ENCODE measurements around the gene YTHDC2.

YTHDC2 gene

DNA sequence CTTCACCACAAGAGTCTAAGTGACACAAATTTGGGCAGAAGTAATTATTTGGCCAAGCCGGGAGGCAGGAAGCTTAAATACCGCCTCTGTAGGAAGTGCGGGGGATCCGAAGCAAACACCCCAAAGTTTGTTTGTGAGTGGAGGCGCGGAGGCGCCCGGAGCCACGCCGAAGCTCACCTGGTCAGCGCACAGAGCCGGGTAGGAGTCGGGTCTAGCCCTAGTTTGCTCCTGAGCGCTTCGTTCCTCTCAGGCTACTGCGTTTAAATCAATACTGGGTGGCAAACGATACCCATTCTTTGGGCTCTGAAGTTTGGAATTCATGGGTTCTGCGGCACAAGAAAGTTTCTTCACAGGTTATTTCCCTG lies 26.1 kb upstream of the YTHDC2 start:
- no peak for TF ChIP-seq SPI1 (IDR thresholded peaks at IDR 0.05; ENCODE audit: borderline replicate concordance, low read depth)
- TF ChIP-seq POLR2AphosphoS5 (IDR thresholded peaks at IDR 0.05; ENCODE audit: low read depth), result no peak
- no peak for DNase-seq (ENCODE audit: low read depth in 1 of 2, low spot score in 1 of 2)
- peaks cover 10% of the 10 kb centered on the region for H3K27me3 ChIP-seq (ENCODE audit: insufficient read depth, poor library complexity, severe bottlenecking)

DNA sequence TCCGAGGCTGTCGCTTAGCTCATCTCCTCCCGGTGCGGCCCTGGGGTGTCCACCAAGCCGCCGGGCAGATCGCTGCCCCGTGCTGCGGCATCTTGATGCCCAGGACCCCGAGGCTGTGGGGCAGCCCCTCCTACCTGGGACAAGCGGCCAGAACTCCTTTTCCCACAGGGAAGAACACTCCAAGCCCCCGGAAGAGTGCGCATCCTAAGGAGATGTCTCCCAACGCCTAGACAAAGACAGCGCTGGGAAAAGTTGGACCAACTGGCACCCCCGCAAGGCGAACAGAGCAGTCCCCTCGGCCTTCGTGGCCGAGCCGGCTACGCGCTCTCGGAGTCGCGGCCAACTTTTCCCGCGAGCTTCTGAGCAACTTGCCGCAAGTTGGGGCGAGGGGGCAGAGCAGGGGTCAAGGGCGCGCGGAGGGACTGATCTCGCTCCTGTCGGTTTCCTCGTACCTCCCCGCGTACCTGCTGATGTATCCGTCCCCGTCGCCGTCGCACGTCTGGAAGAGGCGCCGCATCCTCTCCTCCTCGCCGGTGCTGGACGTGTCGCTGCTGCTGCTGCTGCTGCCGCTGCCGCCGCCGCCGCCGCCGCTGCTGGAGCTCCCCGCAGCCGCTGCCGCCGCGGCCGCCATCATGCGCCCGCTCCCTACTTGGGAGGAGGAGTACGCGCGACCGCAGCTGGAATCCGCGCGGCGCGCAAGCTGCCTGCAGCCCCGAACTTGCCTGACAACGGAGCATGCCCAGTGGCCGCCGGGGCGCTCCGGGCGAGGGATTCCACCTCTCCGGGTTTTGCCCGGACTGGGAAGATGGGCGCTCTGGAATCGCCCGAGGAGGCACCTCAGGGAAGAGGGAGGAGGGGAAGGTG lies 25.5 kb upstream of the YTHDC2 start, which contains the start of gene MCC:
MCC (minus strand) TSS at position 673 of the 864 bp plus-strand sequence.
- H3K4me3 ChIP-seq (replicated peaks; ENCODE audit: insufficient read depth, low read length), result peak within 1 kb of the TSS; percentile 27
- no peak within 1 kb of the TSS for H3K27ac ChIP-seq (replicated peaks)
- peaks cover 10% of the 10 kb centered on the region for H3K27me3 ChIP-seq (ENCODE audit: insufficient read depth, poor library complexity, severe bottlenecking)
- DNase-seq (ENCODE audit: low read depth in 1 of 2, low spot score in 1 of 2), result peak in 1 of 2 experiments; percentile 11
- no peak for TF ChIP-seq SPI1 (IDR thresholded peaks at IDR 0.05; ENCODE audit: borderline replicate concordance, low read depth)
- TF ChIP-seq, protein P1, sequence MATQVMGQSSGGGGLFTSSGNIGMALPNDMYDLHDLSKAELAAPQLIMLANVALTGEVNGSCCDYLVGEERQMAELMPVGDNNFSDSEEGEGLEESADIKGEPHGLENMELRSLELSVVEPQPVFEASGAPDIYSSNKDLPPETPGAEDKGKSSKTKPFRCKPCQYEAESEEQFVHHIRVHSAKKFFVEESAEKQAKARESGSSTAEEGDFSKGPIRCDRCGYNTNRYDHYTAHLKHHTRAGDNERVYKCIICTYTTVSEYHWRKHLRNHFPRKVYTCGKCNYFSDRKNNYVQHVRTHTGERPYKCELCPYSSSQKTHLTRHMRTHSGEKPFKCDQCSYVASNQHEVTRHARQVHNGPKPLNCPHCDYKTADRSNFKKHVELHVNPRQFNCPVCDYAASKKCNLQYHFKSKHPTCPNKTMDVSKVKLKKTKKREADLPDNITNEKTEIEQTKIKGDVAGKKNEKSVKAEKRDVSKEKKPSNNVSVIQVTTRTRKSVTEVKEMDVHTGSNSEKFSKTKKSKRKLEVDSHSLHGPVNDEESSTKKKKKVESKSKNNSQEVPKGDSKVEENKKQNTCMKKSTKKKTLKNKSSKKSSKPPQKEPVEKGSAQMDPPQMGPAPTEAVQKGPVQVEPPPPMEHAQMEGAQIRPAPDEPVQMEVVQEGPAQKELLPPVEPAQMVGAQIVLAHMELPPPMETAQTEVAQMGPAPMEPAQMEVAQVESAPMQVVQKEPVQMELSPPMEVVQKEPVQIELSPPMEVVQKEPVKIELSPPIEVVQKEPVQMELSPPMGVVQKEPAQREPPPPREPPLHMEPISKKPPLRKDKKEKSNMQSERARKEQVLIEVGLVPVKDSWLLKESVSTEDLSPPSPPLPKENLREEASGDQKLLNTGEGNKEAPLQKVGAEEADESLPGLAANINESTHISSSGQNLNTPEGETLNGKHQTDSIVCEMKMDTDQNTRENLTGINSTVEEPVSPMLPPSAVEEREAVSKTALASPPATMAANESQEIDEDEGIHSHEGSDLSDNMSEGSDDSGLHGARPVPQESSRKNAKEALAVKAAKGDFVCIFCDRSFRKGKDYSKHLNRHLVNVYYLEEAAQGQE (IDR thresholded peaks at IDR 0.05; ENCODE audit: insufficient replicate concordance, low read depth), result no peak
- TF ChIP-seq, protein P2, sequence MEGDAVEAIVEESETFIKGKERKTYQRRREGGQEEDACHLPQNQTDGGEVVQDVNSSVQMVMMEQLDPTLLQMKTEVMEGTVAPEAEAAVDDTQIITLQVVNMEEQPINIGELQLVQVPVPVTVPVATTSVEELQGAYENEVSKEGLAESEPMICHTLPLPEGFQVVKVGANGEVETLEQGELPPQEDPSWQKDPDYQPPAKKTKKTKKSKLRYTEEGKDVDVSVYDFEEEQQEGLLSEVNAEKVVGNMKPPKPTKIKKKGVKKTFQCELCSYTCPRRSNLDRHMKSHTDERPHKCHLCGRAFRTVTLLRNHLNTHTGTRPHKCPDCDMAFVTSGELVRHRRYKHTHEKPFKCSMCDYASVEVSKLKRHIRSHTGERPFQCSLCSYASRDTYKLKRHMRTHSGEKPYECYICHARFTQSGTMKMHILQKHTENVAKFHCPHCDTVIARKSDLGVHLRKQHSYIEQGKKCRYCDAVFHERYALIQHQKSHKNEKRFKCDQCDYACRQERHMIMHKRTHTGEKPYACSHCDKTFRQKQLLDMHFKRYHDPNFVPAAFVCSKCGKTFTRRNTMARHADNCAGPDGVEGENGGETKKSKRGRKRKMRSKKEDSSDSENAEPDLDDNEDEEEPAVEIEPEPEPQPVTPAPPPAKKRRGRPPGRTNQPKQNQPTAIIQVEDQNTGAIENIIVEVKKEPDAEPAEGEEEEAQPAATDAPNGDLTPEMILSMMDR (IDR thresholded peaks at IDR 0.05; ENCODE audit: insufficient read depth, low read length), result no peak
- TF ChIP-seq POLR2AphosphoS5 (IDR thresholded peaks at IDR 0.05; ENCODE audit: low read depth), result no peak
- TF ChIP-seq GABPA (IDR thresholded peaks at IDR 0.05; ENCODE audit: low read depth), result no peak

More for the DNA sequence above, 26.1 kb upstream of the YTHDC2 start:
- Histone ChIP-seq H3K27ac (replicated peaks) (no peak overlapping the region), H3K4me3 (replicated peaks; ENCODE audit: insufficient read depth, low read length) (no peak overlapping the region)

DNA sequence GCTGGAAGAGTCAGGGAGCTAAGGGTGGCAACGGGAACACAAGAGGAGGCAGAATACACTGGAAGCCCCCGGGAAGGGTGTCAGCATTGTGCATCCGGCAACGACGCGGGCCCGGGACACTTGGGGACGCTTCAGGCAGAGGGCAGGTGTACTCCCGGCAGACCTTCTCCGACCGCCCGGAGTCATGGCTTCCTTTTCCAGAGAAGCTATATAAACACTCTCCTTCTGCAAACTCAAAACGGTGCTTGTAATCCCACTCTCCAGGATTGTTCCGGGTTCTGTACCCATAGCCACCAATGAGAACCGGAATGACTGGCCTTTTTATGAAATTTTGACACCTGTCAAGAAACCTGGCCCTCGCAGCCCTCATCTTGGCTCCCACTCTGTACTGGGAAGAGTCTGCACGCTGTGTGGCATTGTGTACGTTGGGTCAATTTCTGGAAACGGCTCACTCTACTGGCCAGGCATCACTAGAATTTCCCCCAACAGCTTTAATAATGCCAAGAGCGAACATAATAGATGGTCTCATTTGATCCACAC lies 24.8 kb upstream of the YTHDC2 start:
- TF ChIP-seq GABPA (IDR thresholded peaks at IDR 0.05; ENCODE audit: low read depth) (no peak), SPI1 (IDR thresholded peaks at IDR 0.05; ENCODE audit: borderline replicate concordance, low read depth) (no peak), POLR2AphosphoS5 (IDR thresholded peaks at IDR 0.05; ENCODE audit: low read depth) (no peak)
- TF ChIP-seq, protein P2 (IDR thresholded peaks at IDR 0.05; ENCODE audit: insufficient read depth, low read length), result no peak
- TF ChIP-seq, protein P1 (IDR thresholded peaks at IDR 0.05; ENCODE audit: insufficient replicate concordance, low read depth), result no peak
- Histone ChIP-seq H3K4me3 (replicated peaks; ENCODE audit: insufficient read depth, low read length) (peak overlapping the region; percentile 27), H3K27ac (replicated peaks) (no peak overlapping the region), H3K27me3 (ENCODE audit: insufficient read depth, poor library complexity, severe bottlenecking) (peaks cover 10% of the 10 kb centered on the region)
- DNase-seq (ENCODE audit: low read depth in 1 of 2, low spot score in 1 of 2), result no peak

DNA sequence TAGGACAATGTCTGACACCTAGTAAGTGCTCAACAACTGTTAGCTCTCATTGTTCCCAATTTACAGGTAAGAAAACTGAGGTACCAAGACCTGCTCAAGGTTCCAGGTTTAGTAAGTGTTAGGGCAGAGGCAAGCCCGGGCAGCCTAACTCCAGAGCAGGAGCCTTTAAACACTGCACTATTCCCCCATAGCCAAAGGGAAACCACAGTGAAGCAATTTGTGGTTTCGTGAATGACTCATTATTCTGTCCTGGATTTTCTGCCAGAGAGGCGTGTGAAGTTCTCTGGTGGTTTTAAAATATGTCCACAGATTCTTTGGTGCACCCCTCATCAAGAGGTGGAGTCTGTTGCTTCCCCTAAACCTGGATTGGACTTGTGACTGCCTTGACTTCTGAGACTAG lies 24.2 kb upstream of the YTHDC2 start:
- DNase-seq (ENCODE audit: low read depth in 1 of 2, low spot score in 1 of 2), result peak; percentile 51 to 64
- TF ChIP-seq GABPA (IDR thresholded peaks at IDR 0.05; ENCODE audit: low read depth), result no peak
- TF ChIP-seq POLR2AphosphoS5 (IDR thresholded peaks at IDR 0.05; ENCODE audit: low read depth), result 0 out of 2 replicates have a peak, but pooled peaks have one; percentile 26
- H3K27ac ChIP-seq (replicated peaks), result no peak overlapping the region
- no peak overlapping the region for H3K4me3 ChIP-seq (replicated peaks; ENCODE audit: insufficient read depth, low read length)
- peaks cover 10% of the 10 kb centered on the region for H3K27me3 ChIP-seq (ENCODE audit: insufficient read depth, poor library complexity, severe bottlenecking)
